ENCODE data around the gene MPND.

Gene MPND

GRCh38 chr19:4350111-4350510 is 6.7 kb downstream of the MPND start:
- no peak for DNase-seq

GRCh38 chr19:4350726-4351125 is 7.4 kb downstream of the MPND start:
- no peak for DNase-seq

- no peak for DNase-seq
Measured at GRCh38 chr19:4352701-4353121, 9.3 kb downstream of the MPND start.

GRCh38 chr19:4354282-4354681 is 10.9 kb downstream of the MPND start:
- DNase-seq = no peak

- DNase-seq = no peak
Measured at GRCh38 chr19:4354897-4355296, 11.5 kb downstream of the MPND start.

GRCh38 chr19:4357095-4357797 is 13.9 kb downstream of the MPND start:
- DNase-seq = no peak

- no peak for DNase-seq
Measured at GRCh38 chr19:4357921-4358326, 14.6 kb downstream of the MPND start.

- no peak for DNase-seq
Measured at GRCh38 chr19:4358709-4359626, 15.6 kb downstream of the MPND start.

- DNase-seq = no peak
Measured at GRCh38 chr19:4359627-4360000, 16.3 kb downstream of the MPND start.

- DNase-seq = no peak
Measured at GRCh38 chr19:4360081-4360569, 16.8 kb downstream of the MPND start.

GRCh38 chr19:4360641-4361151 is 17.3 kb downstream of the MPND start:
- DNase-seq = no peak

GRCh38 chr19:4361152-4362046 is 18.0 kb downstream of the MPND start:
- no peak for DNase-seq

- DNase-seq = no peak
Measured at GRCh38 chr19:4362101-4362828, 18.9 kb downstream of the MPND start.

GRCh38 chr19:4362831-4363545 is 19.6 kb downstream of the MPND start:
- DNase-seq = peak; percentile 17

- no peak for DNase-seq
Measured at GRCh38 chr19:4363571-4364304, 20.4 kb downstream of the MPND start.

GRCh38 chr19:4365341-4365740 is 22.0 kb downstream of the MPND start:
- no peak for DNase-seq

GRCh38 chr19:4365791-4366665 is 22.7 kb downstream of the MPND start:
- no peak for DNase-seq

- DNase-seq = no peak
Measured at GRCh38 chr19:4366666-4367335, 23.4 kb downstream of the MPND start.

GRCh38 chr19:4367336-4367723 is 24.0 kb downstream of the MPND start:
- DNase-seq = no peak
